Measurements from ENCODE around the gene RAPGEF5. TPM values are rescaled to one million over a fixed set of nuclear protein-coding genes. Genes with fewer than 3 reads are reported as not detected.

Gene RAPGEF5
- total and polyA plus RNA-seq, 12 donors, result 5.1 to 87.0 (median 26.0) TPM

DNA sequence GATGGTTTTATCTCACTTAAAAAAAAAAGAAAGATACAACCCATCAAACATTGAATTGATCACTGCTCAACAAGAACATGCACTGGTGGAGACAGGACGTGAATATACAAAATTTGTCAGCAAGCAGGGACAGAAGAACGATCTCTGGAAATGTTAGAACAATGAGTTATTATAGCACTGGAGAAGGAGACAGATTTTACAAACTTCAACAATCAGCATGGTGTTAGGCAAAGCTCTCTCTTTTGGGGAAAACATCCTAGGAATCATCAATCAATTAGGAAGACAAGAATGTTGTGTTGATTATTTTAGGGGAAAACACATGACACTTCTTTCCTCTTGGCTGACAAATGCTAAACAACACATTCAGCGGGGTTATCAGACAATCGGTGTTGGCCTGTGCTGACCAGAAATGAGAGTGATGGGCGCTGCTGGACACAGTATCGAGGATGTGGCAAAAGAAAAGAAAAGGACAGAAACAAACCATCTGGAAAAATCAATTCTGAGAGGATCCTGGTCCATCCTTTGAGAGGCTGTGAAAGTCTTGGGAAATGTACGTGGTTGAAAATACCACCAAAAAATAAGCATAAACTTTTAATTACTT, 103.9 kb downstream of the RAPGEF5 start:
- no peaks in the 10 kb centered on the region for H3K36me3 ChIP-seq (replicated peaks in 1 of 2)
- H3K27ac ChIP-seq, result no peak overlapping the region
- H3K9me3 ChIP-seq (replicated peaks in 1 of 3), result no peaks in the 10 kb centered on the region
- no peaks in the 10 kb centered on the region for H3K27me3 ChIP-seq
- no peak for TF ChIP-seq CTCF (IDR thresholded peaks at IDR 0.05)
- TF ChIP-seq POLR2A (IDR thresholded peaks at IDR 0.05), result no peak
- H3K4me1 ChIP-seq (replicated peaks in 1 of 2), result no peaks in the 10 kb centered on the region
- 50 to 59% (median 55%) methylated on average over 7 of the region's 7 CpGs for WGBS, 4 donors
- no peak for DNase-seq
- intact Hi-C loops (cut with DNase I), result no loop called here
- H3K4me3 ChIP-seq, result no peak overlapping the region

GRCh38 chr7:22252016-22252415, 104.9 kb downstream of the RAPGEF5 start:
- Histone ChIP-seq H3K36me3 (replicated peaks in 1 of 2) (no peaks in the 10 kb centered on the region), H3K9me3 (replicated peaks in 1 of 3) (no peaks in the 10 kb centered on the region), H3K4me3 (no peak overlapping the region), H3K27ac (no peak overlapping the region), H3K27me3 (no peaks in the 10 kb centered on the region), H3K4me1 (replicated peaks in 1 of 2) (no peaks in the 10 kb centered on the region)
- no peak for DNase-seq
- intact Hi-C loops (cut with DNase I), result no loop called here
- TF ChIP-seq POLR2A (IDR thresholded peaks at IDR 0.05) (no peak), CTCF (IDR thresholded peaks at IDR 0.05) (no peak)
- 69 to 94% (median 83%) methylated on average over 2 of the region's 2 CpGs for WGBS, 4 donors

GRCh38 chr7:22251281-22251680, 105.7 kb downstream of the RAPGEF5 start:
- Histone ChIP-seq H3K27ac (no peak overlapping the region), H3K27me3 (no peaks in the 10 kb centered on the region), H3K4me1 (replicated peaks in 1 of 2) (no peaks in the 10 kb centered on the region), H3K9me3 (replicated peaks in 1 of 3) (no peaks in the 10 kb centered on the region), H3K36me3 (replicated peaks in 1 of 2) (no peaks in the 10 kb centered on the region), H3K4me3 (no peak overlapping the region)
- intact Hi-C loops (cut with DNase I), result no loop called here
- TF ChIP-seq POLR2A (IDR thresholded peaks at IDR 0.05), result no peak
- TF ChIP-seq CTCF (IDR thresholded peaks at IDR 0.05), result no peak
- no peak for DNase-seq
- WGBS, 4 donors, result 74 to 89% (median 82%) methylated on average over 2 of the region's 2 CpGs

- Histone ChIP-seq H3K9me3 (replicated peaks in 1 of 3) (peaks cover 0 to 4% (median 0%) of the 10 kb centered on the region in 3 donors), H3K4me3 (no peak overlapping the region), H3K27ac (no peak overlapping the region), H3K36me3 (replicated peaks in 1 of 2) (no peaks in the 10 kb centered on the region), H3K27me3 (no peaks in the 10 kb centered on the region), H3K4me1 (replicated peaks in 1 of 2) (no peaks in the 10 kb centered on the region)
- WGBS, 4 donors, result 70 to 82% (median 80%) methylated on average over 4 of the region's 4 CpGs
- intact Hi-C loops (cut with DNase I), result no loop called here
- DNase-seq, result no peak
- TF ChIP-seq CTCF (IDR thresholded peaks at IDR 0.05) (no peak), POLR2A (IDR thresholded peaks at IDR 0.05) (no peak)
Observed at GRCh38 chr7:22250390-22250789, 106.6 kb downstream of the RAPGEF5 start.
